Activated T-cell treated with anti-CD3 and anti-CD28 coated beads for 48 hours (primary cell): ENCODE results near the gene NRXN3.

Source experiments
- DNase-seq: peaks from one replicate; pipeline ENCODE4 v3.0.0-alpha.2; 2020; ENCODE audit warnings: low read depth

The NRXN3 gene

GRCh38 chr14:78714711-78715110 lies 544.5 kb downstream of the NRXN3 start:
- DNase-seq, result no peak

DNA sequence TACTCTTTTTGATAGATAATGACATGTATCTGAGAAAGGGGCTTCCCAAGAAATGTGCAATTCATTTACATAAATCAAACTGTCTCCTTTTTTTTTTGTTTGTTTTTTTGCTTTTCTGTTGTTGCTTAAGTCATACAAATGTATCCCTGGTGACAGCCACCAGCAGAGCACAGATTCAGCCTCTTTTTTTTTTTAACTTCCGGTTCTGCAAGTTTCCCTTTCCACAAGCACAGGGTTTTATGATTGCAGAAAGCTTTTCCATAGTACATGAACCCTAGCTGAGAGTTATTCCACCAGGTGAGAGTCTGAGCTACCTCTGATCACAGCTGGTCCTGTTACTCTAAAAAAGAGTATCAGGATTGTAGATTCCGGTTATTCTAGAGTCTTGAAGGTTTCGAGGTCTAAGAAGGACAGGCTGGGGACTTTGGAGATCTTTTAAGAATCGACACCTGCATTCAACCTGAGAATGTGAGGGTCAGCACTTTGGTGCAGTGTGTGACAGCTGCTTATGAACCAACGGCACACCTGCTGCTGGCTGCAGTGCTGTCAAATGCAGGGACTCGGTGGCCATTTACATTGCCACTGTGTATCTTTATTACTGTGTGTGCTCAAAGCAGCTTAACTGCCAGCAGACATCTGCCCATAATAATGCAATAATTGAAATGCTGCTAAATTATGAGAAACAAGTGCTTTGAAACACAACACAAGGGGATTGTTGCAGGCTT lies 551.7 kb downstream of the NRXN3 start:
- no peak for DNase-seq

GRCh38 chr14:78725086-78725485 lies 554.9 kb downstream of the NRXN3 start:
- DNase-seq, result no peak

DNA sequence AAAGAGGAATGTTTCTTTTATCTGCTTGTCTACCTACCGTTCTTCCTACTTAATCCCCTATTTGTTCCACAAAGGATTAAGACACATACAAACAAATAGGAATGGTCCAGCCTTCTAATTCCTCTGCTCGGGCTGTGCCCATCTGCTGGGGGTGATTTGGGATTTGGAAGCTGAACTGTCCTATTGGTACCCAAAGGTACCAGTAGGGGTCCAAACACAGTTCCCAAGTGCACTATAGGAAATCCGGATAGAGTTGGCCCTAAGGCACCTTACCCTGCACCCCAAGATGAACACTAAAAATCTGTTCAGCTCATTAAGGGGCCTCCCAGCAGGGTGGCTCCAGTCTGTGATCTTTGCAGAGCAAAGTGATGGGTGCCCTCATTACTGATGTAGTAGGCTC lies 566.9 kb downstream of the NRXN3 start:
- no peak for DNase-seq

GRCh38 chr14:78737601-78738000 lies 567.4 kb downstream of the NRXN3 start:
- no peak for DNase-seq

DNA sequence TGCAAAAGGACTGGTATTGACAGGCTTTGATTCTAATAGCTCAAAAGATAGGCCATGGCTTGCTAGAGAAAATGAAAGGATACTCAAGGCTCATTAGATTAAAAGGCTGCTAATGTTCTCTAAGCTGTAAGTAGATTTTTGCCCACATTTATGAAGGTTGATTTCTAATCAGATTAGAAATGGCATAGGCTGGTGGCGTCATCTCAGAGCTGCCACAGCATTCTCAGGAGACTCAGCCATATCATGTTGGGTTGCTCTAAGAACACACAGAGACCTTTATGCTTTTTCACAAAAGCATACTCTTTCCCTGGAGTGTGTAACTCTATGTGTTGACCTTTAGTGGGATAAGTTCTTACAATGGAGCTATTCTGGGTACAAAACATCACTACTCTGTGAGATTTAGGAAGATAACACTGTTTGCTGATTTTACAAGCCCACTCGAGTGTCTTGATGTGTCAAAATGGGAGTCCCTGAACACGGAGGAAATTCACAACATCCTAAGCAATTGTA lies 576.0 kb downstream of the NRXN3 start:
- no peak for DNase-seq

DNA sequence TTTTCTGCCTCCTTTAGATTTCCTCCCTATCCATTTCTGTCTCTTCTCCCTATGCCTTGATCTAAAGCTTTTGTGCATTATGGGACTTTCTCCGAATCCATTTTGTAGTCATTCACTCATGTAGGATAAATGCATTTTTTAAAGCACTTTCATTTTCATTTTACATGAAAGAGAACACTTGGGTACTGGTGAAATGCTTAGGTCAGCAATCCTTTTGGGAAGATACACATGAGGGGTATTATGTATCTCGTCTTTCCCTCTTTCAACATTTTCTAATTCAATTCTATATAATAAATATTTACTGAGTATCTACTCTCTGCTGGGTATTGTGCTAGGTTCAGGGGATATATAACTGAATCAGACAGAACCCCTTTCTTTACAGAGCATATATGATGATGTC lies 577.6 kb downstream of the NRXN3 start:
- no peak for DNase-seq

GRCh38 chr14:78752518-78753188 lies 582.5 kb downstream of the NRXN3 start:
- no peak for DNase-seq

DNA sequence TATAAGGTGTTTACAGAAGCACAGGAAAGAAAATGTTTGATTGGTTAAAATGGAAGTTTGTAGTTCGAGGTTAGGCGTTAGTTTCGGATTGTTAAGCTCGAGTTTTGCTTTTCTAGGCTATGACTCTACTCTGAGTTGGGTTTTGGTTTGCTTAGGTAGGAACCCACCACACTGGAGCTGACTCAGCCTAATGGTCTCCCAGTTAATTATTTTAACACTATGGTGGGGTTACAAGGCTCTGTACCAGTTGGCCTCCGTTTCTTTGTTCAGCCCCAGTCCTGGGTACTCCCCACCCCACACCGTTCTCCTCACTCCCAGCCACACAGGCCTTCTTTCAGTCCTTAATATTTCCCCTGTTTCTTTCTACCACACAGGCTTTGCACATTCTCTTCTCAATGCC lies 583.9 kb downstream of the NRXN3 start:
- DNase-seq, result no peak

GRCh38 chr14:78758333-78758732 lies 588.2 kb downstream of the NRXN3 start:
- no peak for DNase-seq

DNA sequence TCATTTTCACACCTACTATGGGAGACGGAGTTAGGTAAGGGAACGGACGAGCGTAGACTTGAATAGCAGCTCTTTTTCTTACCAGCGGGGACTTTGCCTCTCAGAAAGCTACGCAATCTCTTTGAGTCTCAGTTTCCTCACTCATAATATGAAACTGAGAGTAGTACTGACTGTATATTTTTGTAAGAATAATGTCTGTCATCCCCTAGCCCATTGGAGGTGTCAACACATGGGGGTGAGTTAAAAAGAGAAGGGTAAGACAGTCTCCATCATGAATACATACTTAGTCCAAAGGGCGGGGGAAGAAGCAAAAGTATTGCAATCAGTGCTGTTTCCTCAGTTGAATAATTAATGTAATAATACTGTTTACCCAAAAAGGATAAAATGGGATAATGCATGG lies 592.2 kb downstream of the NRXN3 start:
- DNase-seq, result no peak

DNA sequence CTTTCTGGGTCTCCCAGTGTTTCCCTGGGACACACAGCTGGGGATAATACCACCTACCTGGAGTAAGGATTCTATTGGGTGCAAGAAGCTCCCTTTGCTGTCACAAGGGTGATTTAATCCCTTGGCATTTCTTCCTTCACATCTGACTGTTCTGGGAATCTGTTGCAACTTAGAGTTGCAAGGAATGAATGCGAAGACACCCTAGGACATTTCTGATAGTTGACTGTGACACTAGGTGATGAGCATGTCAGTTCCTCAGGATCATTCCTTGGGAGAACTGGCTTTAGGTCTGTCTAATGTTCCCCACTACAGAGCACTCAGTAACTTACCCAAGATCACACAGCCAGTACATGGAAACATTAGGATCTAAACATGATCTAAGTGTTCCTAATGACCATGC lies 593.6 kb downstream of the NRXN3 start:
- no peak for DNase-seq

GRCh38 chr14:78764240-78764639 lies 594.1 kb downstream of the NRXN3 start:
- no peak for DNase-seq

- DNase-seq, result no peak
These were observed 594.5 kb downstream of the NRXN3 start for GRCh38 chr14:78764645-78765044.

- no peak for DNase-seq
These were observed 597.3 kb downstream of the NRXN3 start for GRCh38 chr14:78767436-78767835.

DNA sequence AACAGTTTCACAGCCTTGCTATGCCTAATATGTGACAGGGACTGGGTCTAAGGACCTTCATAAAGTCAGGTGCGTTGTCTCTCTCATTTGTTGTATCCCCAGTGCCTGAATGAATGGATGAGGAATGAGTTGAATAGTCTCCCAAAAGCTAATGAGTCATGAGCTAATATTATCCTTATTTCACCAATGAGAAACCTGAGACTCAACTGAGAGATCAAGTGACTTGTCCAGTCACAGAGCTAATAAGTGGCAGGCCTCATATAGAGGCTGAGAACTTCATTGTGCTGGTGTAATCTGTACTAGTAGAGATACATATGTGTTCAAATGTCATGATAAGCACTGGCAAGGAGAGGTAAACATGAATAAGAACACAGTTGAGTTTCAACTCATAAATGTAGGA lies 612.4 kb downstream of the NRXN3 start:
- no peak for DNase-seq

DNA sequence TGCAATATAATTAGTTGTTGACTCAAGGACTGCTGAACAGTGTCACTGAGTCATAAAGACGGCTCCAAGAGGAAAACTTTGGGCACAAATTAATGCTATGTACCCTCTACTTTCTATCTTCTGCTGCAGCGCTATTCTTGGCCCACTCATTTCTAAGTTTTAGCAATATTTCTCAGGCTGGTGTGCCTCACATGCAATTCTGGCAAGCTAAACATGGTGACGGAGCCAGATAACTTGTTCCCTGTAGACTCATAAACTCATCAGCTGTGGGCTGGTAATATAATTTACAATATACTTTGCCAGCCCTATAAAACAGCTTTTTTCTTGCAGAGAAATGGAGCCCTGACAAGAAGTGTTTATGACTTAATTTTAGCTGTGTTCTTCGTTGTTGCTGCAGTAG lies 615.1 kb downstream of the NRXN3 start:
- DNase-seq, result no peak

- DNase-seq, result no peak
These were observed 618.5 kb downstream of the NRXN3 start for GRCh38 chr14:78788467-78789360.

DNA sequence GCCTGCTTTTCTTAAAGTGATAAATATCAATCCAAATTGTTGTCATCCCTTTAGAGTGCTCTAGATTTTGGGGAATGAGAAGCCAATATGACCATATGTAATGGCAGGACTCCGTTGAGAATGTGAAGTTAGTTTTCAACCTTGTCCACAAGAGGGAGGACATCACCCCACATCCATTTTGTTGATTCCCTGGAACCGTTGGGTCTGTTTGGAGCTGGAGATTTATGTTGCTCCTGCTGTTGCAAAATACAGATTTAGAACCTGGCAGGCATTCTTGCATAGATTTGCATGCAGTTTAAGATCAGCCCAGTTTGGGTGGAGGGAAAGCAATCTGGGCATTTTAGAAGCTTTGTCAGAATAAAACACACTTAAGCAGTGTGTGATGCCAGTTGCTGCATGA lies 620.1 kb downstream of the NRXN3 start:
- DNase-seq, result no peak

GRCh38 chr14:78798757-78799156 lies 628.6 kb downstream of the NRXN3 start:
- no peak for DNase-seq

GRCh38 chr14:78805570-78805969 lies 635.4 kb downstream of the NRXN3 start:
- no peak for DNase-seq

GRCh38 chr14:78823035-78823434 lies 652.9 kb downstream of the NRXN3 start:
- DNase-seq, result no peak

GRCh38 chr14:78823516-78823915 lies 653.3 kb downstream of the NRXN3 start:
- DNase-seq, result no peak
